ENCODE data around the gene BCL2L11. TPM values are rescaled to one million over a fixed set of nuclear protein-coding genes. Genes with fewer than 3 reads are reported as not detected.

Gene BCL2L11
- total RNA-seq, 1 experiment from 2014 or later, result 21.2 TPM

GRCh38 chr2:111100765-111101162, 19.9 kb upstream of the BCL2L11 start:
- DNase-seq, result no peak
- WGBS (ENCODE audit: extremely low coverage, insufficient read length, low lambda C conversion rate), result no CpG with 5 or more reads among the region's 5 CpGs
- H3K27me3 ChIP-seq (ENCODE audit: insufficient read depth, low read length), result no peaks in the 10 kb centered on the region

More at GRCh38 chr2:111100765-111101162, 19.9 kb upstream of the BCL2L11 start:
- H3K9me3 ChIP-seq (ENCODE audit: control insufficient read depth, low read depth, low read length), result no peaks in the 10 kb centered on the region
- Mint-ChIP-seq H3K27me3 (ENCODE audit: low read depth) (no peaks in the 10 kb centered on the region), H3K9me3 (no peaks in the 10 kb centered on the region), H3K27ac (peak overlapping the region in 1 of 3 experiments; percentile 40; a peak in 1 of 7 replicates), H3K36me3 (ENCODE audit: insufficient read depth in 1 of 3, low read depth in 3 of 3) (no peaks in the 10 kb centered on the region), H3K4me1 (peaks cover 4% of the 10 kb centered on the region in 2 experiments; a peak in 3 of 4 replicates), H3K4me3 (no peak overlapping the region)
- no peak overlapping the region for H2BK20ac ChIP-seq (ENCODE audit: low read depth, low read length, poor library complexity, severe bottlenecking)
- H3K4me1 ChIP-seq (ENCODE audit: insufficient read depth, low read length), result no peaks in the 10 kb centered on the region
- TF ChIP-seq, protein P1, sequence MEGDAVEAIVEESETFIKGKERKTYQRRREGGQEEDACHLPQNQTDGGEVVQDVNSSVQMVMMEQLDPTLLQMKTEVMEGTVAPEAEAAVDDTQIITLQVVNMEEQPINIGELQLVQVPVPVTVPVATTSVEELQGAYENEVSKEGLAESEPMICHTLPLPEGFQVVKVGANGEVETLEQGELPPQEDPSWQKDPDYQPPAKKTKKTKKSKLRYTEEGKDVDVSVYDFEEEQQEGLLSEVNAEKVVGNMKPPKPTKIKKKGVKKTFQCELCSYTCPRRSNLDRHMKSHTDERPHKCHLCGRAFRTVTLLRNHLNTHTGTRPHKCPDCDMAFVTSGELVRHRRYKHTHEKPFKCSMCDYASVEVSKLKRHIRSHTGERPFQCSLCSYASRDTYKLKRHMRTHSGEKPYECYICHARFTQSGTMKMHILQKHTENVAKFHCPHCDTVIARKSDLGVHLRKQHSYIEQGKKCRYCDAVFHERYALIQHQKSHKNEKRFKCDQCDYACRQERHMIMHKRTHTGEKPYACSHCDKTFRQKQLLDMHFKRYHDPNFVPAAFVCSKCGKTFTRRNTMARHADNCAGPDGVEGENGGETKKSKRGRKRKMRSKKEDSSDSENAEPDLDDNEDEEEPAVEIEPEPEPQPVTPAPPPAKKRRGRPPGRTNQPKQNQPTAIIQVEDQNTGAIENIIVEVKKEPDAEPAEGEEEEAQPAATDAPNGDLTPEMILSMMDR (conservative IDR thresholded peaks at IDR 0.05), result 0 out of 3 replicates have a peak, but pooled peaks have one; percentile 13
- H4K8ac ChIP-seq (replicated peaks; ENCODE audit: insufficient read length, low read depth, low read length), result no peak overlapping the region
- H4K91ac ChIP-seq (ENCODE audit: insufficient read length, low read depth, low read length), result no peak overlapping the region
- H2BK12ac ChIP-seq (ENCODE audit: insufficient read length, low read depth, low read length), result no peak overlapping the region
- no peak overlapping the region for H3K23ac ChIP-seq (ENCODE audit: insufficient read length, low read depth, low read length)
- no peak overlapping the region for H2AK5ac ChIP-seq (ENCODE audit: insufficient read length, low read length)
- no peaks in the 10 kb centered on the region for H3K23me2 ChIP-seq (ENCODE audit: insufficient read length, low read depth, low read length, poor library complexity, severe bottlenecking)
- no peak overlapping the region for H2BK5ac ChIP-seq (ENCODE audit: insufficient read length, low read length)
- H3K79me1 ChIP-seq (ENCODE audit: insufficient read depth, low read depth, low read length, poor library complexity, severe bottlenecking), result no peaks in the 10 kb centered on the region
- no peak overlapping the region for H3K56ac ChIP-seq (ENCODE audit: insufficient read length, low read depth, low read length)
- no peak overlapping the region for H3K4ac ChIP-seq (ENCODE audit: low read depth, low read length)
- H3K27ac ChIP-seq (ENCODE audit: insufficient read length, low read depth, low read length), result no peak overlapping the region
- H3K14ac ChIP-seq (ENCODE audit: insufficient read depth, low read length), result no peak overlapping the region
- H2BK120ac ChIP-seq (ENCODE audit: low read depth, low read length, poor library complexity, severe bottlenecking), result no peak overlapping the region
- no peak overlapping the region for H3T11ph ChIP-seq (ENCODE audit: low read length)
- no peaks in the 10 kb centered on the region for H3K79me2 ChIP-seq (ENCODE audit: insufficient read depth, low read length)
- no peak overlapping the region for H3K4me2 ChIP-seq (ENCODE audit: insufficient read depth, insufficient read length, low read length)
- H2AFZ ChIP-seq (ENCODE audit: low read length), result no peak overlapping the region
- H3K9ac ChIP-seq (ENCODE audit: extremely low read depth, insufficient read length, low read length), result no peak overlapping the region
- no peak overlapping the region for H4K5ac ChIP-seq (ENCODE audit: insufficient read length, low read depth, low read length)
- H2BK15ac ChIP-seq (ENCODE audit: low read depth, low read length), result no peak overlapping the region
- H4K20me1 ChIP-seq (ENCODE audit: control insufficient read depth, insufficient read depth, insufficient read length), result no peaks in the 10 kb centered on the region
- H3K18ac ChIP-seq (ENCODE audit: insufficient read length, low read depth, low read length), result no peak overlapping the region

Measured in H9 (cell line).